Activated T-helper 9 cell treated with anti-CD3 and anti-CD28 coated beads, Interleukin-2, amount 50 U/mL, for 16 hours (primary cell): Measurements from ENCODE around the gene PRKAR2B.
A peak's percentile ranks its signal among the peaks of the same experiment; 100 is the strongest.

Source experiments
- DNase-seq: peaks from one replicate; pipeline ENCODE4 v3.0.0-alpha.2; 2020; ENCODE audit warnings: low read depth

Gene PRKAR2B

DNA sequence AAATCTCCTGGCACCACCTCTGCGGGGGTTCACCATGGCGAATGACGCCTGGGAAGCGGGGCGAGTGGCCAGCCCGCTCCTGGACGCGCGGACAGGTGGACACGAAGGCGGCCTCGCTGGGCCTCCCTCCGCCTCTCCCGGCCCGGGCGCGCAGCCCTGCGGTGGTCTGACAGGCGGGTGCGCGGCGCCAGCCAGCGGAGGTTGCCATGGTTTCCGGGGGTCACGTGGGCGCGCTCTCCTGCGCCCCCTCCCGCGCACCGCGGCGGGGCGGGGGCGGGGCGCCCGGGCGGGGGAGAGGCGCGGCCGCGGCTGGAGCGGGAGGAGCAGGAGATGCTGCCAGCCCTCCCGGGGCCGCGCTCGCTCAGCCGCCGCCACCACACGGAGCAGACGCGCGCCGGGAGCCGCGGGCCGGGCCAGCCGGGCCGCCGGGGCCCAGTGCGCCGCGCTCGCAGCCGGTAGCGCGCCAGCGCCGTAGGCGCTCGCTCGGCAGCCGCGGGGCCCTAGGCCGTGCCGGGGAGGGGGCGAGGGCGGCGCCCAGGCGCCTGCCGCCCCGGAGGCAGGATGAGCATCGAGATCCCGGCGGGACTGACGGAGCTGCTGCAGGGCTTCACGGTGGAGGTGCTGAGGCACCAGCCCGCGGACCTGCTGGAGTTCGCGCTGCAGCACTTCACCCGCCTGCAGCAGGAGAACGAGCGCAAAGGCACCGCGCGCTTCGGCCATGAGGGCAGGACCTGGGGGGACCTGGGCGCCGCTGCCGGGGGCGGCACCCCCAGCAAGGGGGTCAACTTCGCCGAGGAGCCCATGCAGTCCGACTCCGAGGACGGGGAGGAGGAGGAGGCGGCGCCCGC is at the start of gene PRKAR2B:
PRKAR2B (plus strand) TSS at position 359 of the 848 bp plus-strand sequence; CDS start at position 562, 203 bp downstream.
- DNase-seq: peak; percentile 60

DNA sequence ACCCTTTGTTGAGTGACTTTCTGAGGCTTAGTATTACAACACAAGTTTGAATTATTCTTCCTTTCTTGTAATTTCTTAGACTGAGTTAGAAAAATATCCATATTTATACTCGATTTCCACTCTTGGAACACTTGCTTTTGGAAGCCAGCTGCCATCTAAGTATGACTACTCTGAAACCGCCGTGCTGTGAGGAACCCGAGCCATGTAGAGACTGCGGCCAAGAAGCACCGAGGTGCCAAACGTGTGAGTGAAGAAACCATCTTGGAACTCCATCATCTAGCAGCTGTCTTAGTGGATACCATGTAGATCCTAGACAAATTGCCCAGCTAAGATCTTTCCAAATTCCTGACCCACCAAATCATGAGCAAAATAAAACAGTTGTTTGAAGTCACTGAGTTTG is 49.7 kb upstream of the PRKAR2B start:
- no peak for DNase-seq

GRCh38 chr7:106997487-106998271 is 46.8 kb upstream of the PRKAR2B start:
- no peak for DNase-seq

- no peak for DNase-seq
These were observed 45.5 kb upstream of the PRKAR2B start for GRCh38 chr7:106999023-106999422.

GRCh38 chr7:107001490-107001889 is 43.0 kb upstream of the PRKAR2B start:
- no peak for DNase-seq

DNA sequence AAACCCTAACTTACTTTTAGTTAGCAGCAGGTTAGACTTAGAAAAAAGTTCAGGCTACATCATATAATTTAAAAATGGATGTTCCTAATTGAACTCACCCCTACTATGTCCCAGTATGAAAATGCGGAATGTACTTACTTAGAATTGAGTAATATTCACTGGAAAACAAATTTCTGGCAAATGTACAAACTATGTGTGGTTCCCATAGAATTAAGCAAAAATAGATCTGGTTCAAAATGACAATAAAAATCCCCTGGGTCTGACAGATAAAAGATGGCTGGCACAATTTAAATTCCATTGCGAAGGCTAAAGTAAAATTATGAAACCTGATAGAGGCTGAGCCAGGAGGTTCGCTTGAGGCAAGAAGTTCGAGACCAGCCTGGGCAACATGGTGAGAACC is 42.4 kb upstream of the PRKAR2B start:
- DNase-seq: no peak

DNA sequence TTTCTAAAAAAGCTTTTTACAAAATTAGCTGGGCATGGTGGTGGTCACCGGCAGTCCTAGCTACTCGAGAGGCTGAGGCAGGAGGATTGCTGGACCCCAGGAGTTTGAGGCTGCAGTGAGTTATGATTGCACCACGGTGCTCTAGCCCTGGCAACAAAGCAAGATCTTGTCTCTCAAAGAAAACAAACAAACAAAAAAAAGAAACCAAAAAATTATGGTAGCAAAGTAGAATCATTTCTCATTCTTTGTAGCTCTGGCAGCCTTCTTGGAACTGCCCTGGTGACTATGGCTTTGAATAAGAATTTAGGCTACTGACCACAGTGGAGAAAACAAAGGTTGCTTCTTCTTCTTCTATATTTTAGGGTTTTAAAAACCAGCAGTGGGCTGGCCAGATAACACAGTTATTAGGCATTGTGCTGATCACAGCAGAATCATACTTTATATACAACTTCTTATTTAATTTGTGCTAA is 41.9 kb upstream of the PRKAR2B start:
- no peak for DNase-seq

- DNase-seq: no peak
These were observed 37.3 kb upstream of the PRKAR2B start for GRCh38 chr7:107007007-107007891.

DNA sequence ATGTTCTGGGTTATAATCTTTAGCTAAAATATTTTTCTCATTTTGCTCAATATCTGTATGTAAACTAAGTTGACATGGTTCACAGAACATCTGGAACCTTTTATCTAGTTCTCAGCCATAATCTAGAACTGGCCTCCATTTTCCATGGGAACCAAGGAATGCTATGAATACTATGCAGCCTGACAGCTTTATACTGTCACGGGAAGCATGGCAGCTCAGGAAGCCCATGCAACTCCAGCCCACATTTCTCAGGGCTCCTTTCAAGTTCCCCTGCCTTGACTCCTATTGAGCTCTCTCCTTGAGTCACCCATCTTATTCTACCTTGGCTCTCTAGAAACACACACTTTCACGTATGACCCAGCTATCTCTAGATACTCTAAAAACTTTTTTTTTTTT is 36.6 kb upstream of the PRKAR2B start:
- no peak for DNase-seq

DNA sequence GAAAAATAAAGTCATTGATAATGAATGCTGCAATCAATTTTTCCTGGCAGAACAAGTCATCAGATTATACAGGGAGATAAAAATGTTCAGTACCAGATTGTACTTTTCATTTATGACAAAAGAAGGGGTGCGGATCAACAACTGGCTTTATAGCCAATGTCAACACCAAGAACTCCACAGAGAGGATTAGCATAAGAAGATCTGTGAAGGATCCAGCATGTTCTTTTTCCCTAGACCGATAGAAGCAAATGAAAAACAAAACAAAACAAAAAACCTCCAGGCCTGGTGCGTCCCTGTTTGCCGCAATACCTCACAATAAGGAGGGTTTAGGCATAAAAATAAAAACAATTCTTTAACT is 34.7 kb upstream of the PRKAR2B start:
- no peak for DNase-seq

GRCh38 chr7:107012691-107013090 is 31.8 kb upstream of the PRKAR2B start:
- DNase-seq: no peak

DNA sequence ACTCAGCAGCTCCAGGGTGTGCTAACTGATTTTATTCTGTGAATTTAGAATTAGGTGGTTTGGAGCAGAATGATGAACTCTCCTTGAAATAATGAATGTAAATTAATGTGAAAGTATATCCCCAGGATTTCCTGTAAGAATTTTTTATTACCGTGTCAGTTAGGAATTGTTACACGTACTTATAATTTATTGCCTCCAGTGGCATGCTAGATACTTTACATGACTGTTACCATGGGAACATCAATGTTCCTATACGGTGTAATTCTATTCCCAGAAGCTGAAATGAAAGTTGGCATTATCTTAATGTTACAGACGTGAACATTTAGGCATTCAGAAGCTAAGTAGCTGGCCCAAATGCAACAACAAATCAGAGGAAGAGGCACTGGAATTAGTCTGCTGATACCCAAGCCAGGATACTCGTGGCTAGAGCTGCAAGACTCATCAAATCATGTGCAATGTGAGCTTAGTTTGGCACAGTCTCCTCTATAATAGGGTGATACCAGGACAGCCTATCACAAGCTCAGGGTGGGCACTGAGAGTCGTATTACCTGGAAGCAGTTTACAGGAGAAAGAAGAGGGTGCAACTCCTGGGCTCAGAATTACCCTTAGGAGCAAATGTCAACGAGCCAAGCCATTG is 30.0 kb upstream of the PRKAR2B start:
- no peak for DNase-seq

- DNase-seq: no peak
These were observed 28.2 kb upstream of the PRKAR2B start for GRCh38 chr7:107016312-107016711.

DNA sequence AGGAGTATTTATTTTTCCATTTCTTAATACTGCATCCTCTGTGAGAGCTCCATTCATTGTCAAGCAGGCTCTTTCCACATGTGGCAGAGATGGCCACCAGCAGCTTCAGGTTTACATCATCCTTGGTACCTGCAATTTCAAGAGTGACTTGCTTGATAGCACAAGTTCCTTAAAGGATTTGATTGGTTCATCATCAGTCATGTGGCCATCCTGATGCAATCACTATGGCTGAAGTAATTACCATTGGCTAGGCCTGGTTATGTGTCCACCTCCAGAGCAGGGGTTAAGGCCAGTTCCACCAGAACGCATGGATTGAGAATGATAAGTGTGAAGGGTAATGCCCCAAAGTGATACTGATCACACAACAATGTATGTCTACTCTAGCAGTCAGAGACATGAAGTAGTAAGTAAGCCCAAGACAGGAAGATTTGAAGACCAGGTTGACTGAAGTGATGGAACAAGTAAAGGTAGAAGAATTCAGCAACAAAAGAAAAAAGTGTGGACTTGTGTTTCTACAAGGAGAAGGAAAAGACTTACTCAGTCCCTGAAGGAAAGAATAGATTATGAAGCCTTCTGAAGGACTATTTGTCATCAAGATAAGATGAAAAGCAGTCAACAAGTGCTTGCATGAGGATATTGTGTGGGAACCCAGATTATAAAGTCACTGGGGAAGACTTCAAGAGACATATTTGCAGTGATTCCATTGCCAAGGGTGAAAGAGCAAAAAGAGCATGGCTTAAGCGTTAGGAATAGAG is 26.4 kb upstream of the PRKAR2B start:
- DNase-seq: no peak

- DNase-seq: no peak
These were observed 24.1 kb upstream of the PRKAR2B start for GRCh38 chr7:107020400-107020799.

GRCh38 chr7:107021600-107021999 is 22.9 kb upstream of the PRKAR2B start:
- no peak for DNase-seq

DNA sequence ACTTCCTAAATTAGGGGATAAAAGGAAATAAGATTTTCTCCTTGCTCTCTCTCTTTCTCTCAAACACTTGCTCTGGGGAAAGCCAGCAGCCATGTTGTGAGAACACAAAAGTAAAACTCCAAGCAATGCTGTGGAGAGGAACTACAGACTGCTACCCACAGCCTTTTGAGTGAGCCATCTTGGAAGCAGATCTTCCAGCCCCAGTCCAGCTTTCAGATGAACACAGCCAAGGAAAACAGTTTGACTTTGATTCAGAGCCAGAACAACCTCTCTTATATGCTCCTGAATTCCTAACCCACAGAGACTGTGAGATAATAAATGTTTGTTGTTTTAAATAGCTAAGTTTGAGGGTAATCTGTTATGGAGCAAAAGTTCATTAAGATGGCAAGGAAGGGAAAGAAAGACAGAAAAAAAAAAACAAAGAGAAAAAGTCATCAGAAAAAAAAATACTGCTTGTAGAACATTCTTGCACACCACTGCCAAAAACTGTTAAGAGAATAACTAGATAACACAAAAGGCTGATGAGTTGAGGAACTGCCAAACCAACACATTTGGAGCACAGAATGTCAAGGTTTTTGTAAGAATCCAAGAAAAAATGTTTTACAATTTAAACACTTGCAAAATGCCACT is 20.9 kb upstream of the PRKAR2B start:
- no peak for DNase-seq

GRCh38 chr7:107024906-107025305 is 19.6 kb upstream of the PRKAR2B start:
- no peak for DNase-seq

- no peak for DNase-seq
These were observed 18.9 kb upstream of the PRKAR2B start for GRCh38 chr7:107025449-107026103.

DNA sequence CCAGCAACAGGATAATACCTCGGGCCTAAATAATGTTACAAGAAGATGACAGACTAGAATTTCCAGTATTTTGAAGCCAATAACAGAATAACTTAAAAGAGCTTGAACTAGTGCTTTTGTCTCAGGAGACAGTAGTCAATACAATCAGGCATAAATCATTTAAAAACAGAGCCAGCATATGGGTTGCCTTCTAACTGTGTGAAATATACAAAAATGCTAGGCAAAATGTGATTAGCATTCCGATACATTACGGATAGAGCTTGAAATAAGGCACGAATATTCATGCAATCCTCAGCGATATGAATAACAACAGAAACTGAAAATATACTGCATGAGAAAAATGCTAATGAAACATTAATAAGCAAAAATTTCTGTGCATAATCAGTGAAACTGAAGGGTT is 18.3 kb upstream of the PRKAR2B start:
- DNase-seq: no peak
